GM18498 (cell line): ENCODE data around the gene DNAJC10.
"Not testable (repeated sequence)": the region's sequence is repeated elsewhere in the genome, so short reads cannot be mapped to it uniquely, and the experiment has no call there.

ENCODE experiments used
- ATAC-seq: cut with Tn5 transposase; IDR thresholded peaks from one replicate; pipeline ENCODE4 v1.9.1; 2021; ENCODE audit warnings: mild to moderate bottlenecking, moderate library complexity; ENCODE audit not compliant: unreplicated experiment

The DNAJC10 gene

GRCh38 chr2:182719116-182719515 lies 3.1 kb downstream of the DNAJC10 start:
- ATAC-seq = not testable (repeated sequence)

- no peak for ATAC-seq
Measured at GRCh38 chr2:182724656-182725055, 8.6 kb downstream of the DNAJC10 start.

- no peak for ATAC-seq
Measured at GRCh38 chr2:182726473-182726872, 10.4 kb downstream of the DNAJC10 start.

- no peak for ATAC-seq
Measured at GRCh38 chr2:182728014-182728413, 12.0 kb downstream of the DNAJC10 start.

- no peak for ATAC-seq
Measured at GRCh38 chr2:182729710-182730339, 13.8 kb downstream of the DNAJC10 start.

GRCh38 chr2:182730486-182730885 lies 14.4 kb downstream of the DNAJC10 start:
- no peak for ATAC-seq

- no peak for ATAC-seq
Measured at GRCh38 chr2:182732736-182733135, 16.7 kb downstream of the DNAJC10 start.

GRCh38 chr2:182733572-182733971 lies 17.5 kb downstream of the DNAJC10 start:
- no peak for ATAC-seq

- ATAC-seq = not testable (repeated sequence)
Measured at GRCh38 chr2:182736856-182737255, 20.8 kb downstream of the DNAJC10 start.

- ATAC-seq = no peak
Measured at GRCh38 chr2:182740701-182741100, 24.6 kb downstream of the DNAJC10 start.

- ATAC-seq = no peak
Measured at GRCh38 chr2:182741620-182742019, 25.6 kb downstream of the DNAJC10 start.

GRCh38 chr2:182744490-182744889 lies 28.4 kb downstream of the DNAJC10 start:
- no peak for ATAC-seq

GRCh38 chr2:182745061-182745460 lies 29.0 kb downstream of the DNAJC10 start:
- no peak for ATAC-seq

- ATAC-seq = not testable (repeated sequence)
Measured at GRCh38 chr2:182745894-182746293, 29.8 kb downstream of the DNAJC10 start.

GRCh38 chr2:182754231-182754630 lies 38.2 kb downstream of the DNAJC10 start:
- ATAC-seq = no peak

- ATAC-seq = no peak
Measured at GRCh38 chr2:182758379-182758778, 42.3 kb downstream of the DNAJC10 start.

- no peak for ATAC-seq
Measured at GRCh38 chr2:182761903-182762302, 45.8 kb downstream of the DNAJC10 start.

GRCh38 chr2:182763311-182763912 lies 47.4 kb downstream of the DNAJC10 start:
- ATAC-seq = peak; percentile 62

GRCh38 chr2:182766626-182767025 lies 50.6 kb downstream of the DNAJC10 start:
- ATAC-seq = no peak

- no peak for ATAC-seq
Measured at GRCh38 chr2:182767578-182767977, 51.5 kb downstream of the DNAJC10 start.

GRCh38 chr2:182768950-182769349 lies 52.9 kb downstream of the DNAJC10 start:
- ATAC-seq = not testable (repeated sequence)

GRCh38 chr2:182779323-182779722 lies 63.3 kb downstream of the DNAJC10 start:
- no peak for ATAC-seq

- ATAC-seq = not testable (repeated sequence)
Measured at GRCh38 chr2:182781099-182781498, 65.0 kb downstream of the DNAJC10 start.
